Tibial artery (tissue), 4 donors: ENCODE results near the gene SOHLH1.

Experiments
- DNase-seq, 2 donors: peaks; one replicate each; pipeline ENCODE4 v3.0.0-alpha.2; 2019
- H3K27ac ChIP-seq, 2 donors: fragments of 200-600 bp; sonication (generic) in 1 of 2; 1 replicate in 1 of 2; 2 replicates in 1 of 2; pipeline ENCODE4 v1.5.1; 2018 to 2019; ENCODE audit warnings: mild to moderate bottlenecking in 1 of 2
- H3K27me3 ChIP-seq, 2 donors: fragments of 200-600 bp; sonication (generic) in 1 of 2; one replicate each; pipeline versions ENCODE4 v1.5.1 to v1.6.0; 2016 to 2019
- H3K36me3 ChIP-seq, 3 donors: fragments of 200-600 bp; sonication (generic) in 2 of 3; one replicate each; pipeline ENCODE4 v1.5.1; 2016 to 2019; ENCODE audit warnings: mild to moderate bottlenecking in 2 of 3
- H3K4me1 ChIP-seq, 4 donors: fragments of 200-600 bp; sonication (generic) in 2 of 4; 1 replicate in 3 of 4; 2 replicates in 1 of 4; pipeline ENCODE4 v1.5.1; 2016 to 2019
- H3K4me3 ChIP-seq, 2 donors: fragments of 200-600 bp; sonication (generic) in 1 of 2; 1 replicate in 1 of 2; 2 replicates in 1 of 2; pipeline ENCODE4 v1.5.1; 2018 to 2019; ENCODE audit warnings: mild to moderate bottlenecking in 2 of 2
- H3K9me3 ChIP-seq, 3 donors: fragments of 200-600 bp; sonication (generic) in 1 of 3; one replicate each; pipeline ENCODE4 v1.5.1; 2016 to 2019
- intact Hi-C: fragments of 100-400 bp; cut with DNase I; formaldehyde crosslinking; loops from one replicate; pipeline ENCODE4 v1.15.0; 2023; ENCODE audit warnings: low total_unique reads
- TF ChIP-seq, protein P1 (sequence below), 2 experiments: fragments of 200-600 bp in 1 of 2; fragments of 450-650 bp in 1 of 2; IDR thresholded peaks; one replicate each; pipeline ENCODE4 v1.5.1; 2017 to 2019; ENCODE audit warnings: antibody characterized with exemption in 2 of 2, mild to moderate bottlenecking in 1 of 2, moderate library complexity in 1 of 2

The SOHLH1 gene

DNA sequence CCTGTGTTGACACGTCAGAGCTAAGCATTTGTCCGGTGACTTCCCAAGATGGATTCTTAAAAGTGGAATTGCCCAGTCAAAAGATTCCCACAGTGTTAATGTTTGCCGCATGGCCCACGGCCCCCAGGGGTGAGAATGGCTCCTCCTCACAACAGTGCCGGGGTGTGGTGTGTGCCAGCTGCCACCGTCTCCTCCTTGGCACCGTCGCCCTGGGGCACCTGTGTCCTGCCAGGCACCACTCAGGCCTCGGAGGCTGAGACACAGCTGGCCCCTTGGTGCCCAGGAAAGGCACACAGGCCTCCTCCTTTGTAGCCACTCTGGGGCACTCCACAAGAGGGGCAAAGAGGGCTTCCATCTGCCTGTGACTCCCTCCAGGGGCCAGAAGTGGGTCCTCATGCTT is 7.0 kb upstream of the SOHLH1 start:
- Histone ChIP-seq H3K4me1 (peaks cover 0 to 19% (median 14%) of the 10 kb centered on the region in 4 donors), H3K4me3 (no peak overlapping the region), H3K27me3 (peaks cover 0 to 82% of the 10 kb centered on the region in 2 donors), H3K9me3 (no peaks in the 10 kb centered on the region), H3K36me3 (no peaks in the 10 kb centered on the region), H3K27ac (no peak overlapping the region)
- intact Hi-C loops, result no loop called here
- TF ChIP-seq, protein P1, sequence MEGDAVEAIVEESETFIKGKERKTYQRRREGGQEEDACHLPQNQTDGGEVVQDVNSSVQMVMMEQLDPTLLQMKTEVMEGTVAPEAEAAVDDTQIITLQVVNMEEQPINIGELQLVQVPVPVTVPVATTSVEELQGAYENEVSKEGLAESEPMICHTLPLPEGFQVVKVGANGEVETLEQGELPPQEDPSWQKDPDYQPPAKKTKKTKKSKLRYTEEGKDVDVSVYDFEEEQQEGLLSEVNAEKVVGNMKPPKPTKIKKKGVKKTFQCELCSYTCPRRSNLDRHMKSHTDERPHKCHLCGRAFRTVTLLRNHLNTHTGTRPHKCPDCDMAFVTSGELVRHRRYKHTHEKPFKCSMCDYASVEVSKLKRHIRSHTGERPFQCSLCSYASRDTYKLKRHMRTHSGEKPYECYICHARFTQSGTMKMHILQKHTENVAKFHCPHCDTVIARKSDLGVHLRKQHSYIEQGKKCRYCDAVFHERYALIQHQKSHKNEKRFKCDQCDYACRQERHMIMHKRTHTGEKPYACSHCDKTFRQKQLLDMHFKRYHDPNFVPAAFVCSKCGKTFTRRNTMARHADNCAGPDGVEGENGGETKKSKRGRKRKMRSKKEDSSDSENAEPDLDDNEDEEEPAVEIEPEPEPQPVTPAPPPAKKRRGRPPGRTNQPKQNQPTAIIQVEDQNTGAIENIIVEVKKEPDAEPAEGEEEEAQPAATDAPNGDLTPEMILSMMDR (IDR thresholded peaks at IDR 0.05), result no peak
- no peak for DNase-seq

DNA sequence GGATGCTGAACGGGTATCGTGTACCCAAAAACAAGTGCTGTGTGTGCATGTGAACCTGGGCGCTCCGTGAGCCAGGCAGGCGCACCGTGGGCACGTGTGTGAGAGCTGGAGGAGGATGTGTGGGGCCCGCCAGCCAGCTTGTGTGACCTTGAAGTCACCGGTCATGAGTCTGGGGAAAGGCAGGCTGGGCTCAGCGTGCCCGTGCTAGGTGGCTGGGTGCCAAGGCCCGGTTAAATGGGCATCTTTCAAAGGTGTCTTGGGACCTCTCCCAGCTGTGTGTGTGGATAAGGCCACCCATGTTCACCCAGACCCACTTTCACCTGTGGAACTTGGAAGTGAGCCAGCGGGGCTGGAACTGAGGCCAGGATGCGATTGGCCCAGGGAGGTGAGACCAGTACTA is 6.1 kb upstream of the SOHLH1 start:
- Histone ChIP-seq H3K27me3 (peaks cover 0 to 91% of the 10 kb centered on the region in 2 donors), H3K27ac (no peak overlapping the region), H3K4me1 (peaks cover 0 to 19% (median 14%) of the 10 kb centered on the region in 4 donors), H3K36me3 (no peaks in the 10 kb centered on the region), H3K9me3 (no peaks in the 10 kb centered on the region), H3K4me3 (no peak overlapping the region)
- TF ChIP-seq, protein P1 (IDR thresholded peaks at IDR 0.05), result no peak
- DNase-seq, result no peak
- intact Hi-C loops, result no loop called here

DNA sequence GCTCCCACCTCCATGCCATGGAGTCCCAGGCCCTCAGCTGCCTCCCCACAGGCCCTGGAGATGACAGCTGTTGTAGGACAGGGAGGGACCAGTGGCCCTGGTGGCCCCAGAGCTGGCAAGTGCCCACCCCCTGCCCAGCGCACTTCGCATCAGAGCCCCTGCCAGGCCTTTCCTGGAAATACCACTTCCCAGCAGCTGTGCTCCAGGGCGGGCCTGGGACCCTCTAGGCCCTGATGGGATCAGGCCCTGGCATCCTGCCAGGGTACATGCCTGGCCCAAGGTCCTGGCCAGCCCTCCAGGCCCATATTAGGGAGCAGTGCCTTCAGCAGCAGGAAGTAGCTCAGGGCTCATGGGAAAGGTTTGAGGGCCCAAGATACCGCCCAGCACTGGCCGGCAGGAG is 5.2 kb upstream of the SOHLH1 start:
- no peak for DNase-seq
- Histone ChIP-seq H3K4me3 (no peak overlapping the region), H3K27me3 (peaks cover 0 to 90% of the 10 kb centered on the region in 2 donors), H3K9me3 (no peaks in the 10 kb centered on the region), H3K27ac (no peak overlapping the region), H3K36me3 (no peaks in the 10 kb centered on the region), H3K4me1 (peaks cover 0 to 19% (median 14%) of the 10 kb centered on the region in 4 donors)
- intact Hi-C loops, result no loop called here
- TF ChIP-seq, protein P1 (IDR thresholded peaks at IDR 0.05), result no peak

DNA sequence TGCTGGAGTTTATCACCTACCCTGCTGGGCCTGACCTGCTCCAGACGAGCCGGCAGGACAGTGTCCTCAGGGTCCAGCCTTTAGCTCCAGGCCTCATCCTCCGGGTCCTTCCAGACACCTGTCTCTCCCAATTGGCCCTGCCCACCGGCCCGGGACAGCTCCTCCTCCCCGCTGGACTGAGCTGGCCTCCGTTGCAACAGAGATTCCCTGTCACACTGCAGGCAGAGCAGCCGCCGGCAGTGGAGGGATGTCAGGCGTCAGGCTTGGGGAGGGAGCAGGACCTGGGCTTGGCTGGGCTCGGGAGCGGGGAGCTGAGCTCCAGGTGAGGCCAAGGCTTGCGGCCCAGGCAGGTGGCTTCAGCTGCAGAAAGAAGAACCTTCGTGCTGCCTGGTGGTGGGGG is 4.4 kb upstream of the SOHLH1 start:
- Histone ChIP-seq H3K9me3 (no peaks in the 10 kb centered on the region), H3K4me3 (no peak overlapping the region), H3K27ac (no peak overlapping the region), H3K27me3 (peaks cover 0 to 82% of the 10 kb centered on the region in 2 donors), H3K36me3 (no peaks in the 10 kb centered on the region), H3K4me1 (peaks cover 0 to 19% (median 14%) of the 10 kb centered on the region in 4 donors)
- intact Hi-C loops, result no loop called here
- DNase-seq, result no peak
- TF ChIP-seq, protein P1 (IDR thresholded peaks at IDR 0.05), result no peak

DNA sequence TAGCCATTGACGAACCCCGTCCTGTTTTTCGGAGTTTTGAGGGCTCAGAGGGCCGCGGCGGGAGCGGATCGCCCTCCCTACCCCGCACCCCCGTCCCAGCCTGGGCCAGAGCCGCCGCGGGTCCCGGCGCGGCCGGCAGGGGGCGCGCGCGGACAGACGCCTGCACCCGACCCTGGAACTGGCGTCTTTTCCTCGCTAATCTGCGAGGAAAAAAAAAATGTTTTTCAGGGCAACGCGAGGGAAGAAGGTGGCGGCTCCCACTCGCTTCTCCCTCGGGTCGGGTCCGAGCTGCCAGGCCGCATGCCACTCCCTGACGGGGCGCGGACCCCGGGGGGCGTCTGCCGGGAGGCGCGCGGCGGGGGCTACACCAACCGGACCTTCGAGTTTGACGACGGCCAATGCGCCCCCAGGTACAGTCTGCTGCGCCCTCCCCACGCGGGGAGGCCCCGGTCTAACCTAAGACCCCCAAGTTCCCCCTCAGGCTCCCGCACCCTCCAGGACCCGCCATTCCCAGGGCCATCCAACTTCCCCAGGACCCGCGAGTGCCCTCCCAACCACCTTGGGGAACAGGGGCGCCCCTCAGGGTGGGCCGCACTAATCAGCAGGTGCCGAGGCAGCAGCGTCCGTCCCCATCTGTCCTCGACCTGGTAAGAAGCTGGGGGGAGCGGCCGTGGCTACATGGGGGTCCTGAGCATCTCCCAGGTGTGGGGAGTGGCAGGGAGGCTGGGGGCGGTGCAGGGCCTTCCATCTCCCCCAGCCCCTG is 2.9 kb upstream of the SOHLH1 start, which contains the start of gene KCNT1:
KCNT1 (plus strand) TSS at position 227 of the 763 bp plus-strand sequence; CDS start at position 301, 74 bp downstream.
- intact Hi-C loops, result no loop called here
- Histone ChIP-seq H3K9me3 (no peaks in the 10 kb centered on the region), H3K4me1 (peaks cover 0 to 19% (median 14%) of the 10 kb centered on the region in 4 donors), H3K27me3 (peaks cover 0 to 68% of the 10 kb centered on the region in 2 donors), H3K4me3 (peak within 1 kb of the TSS in 1 of 2 donors; percentile 24), H3K36me3 (no peaks in the 10 kb centered on the region), H3K27ac (no peak within 1 kb of the TSS)
- DNase-seq, result no peak
- TF ChIP-seq, protein P1 (IDR thresholded peaks at IDR 0.05), result peak; percentile 75 to 91
